K562 (cell line): Measurements from ENCODE around the gene GINS2. TPM values are rescaled to one million over a fixed set of nuclear protein-coding genes. Genes with fewer than 3 reads are reported as not detected.

ENCODE experiments used
- ATAC-seq: fragments of 200-7000 bp; cut with Tn5 transposase; 3 replicates; pipeline ENCODE4 v1.9.1; 2020; ENCODE audit warnings: moderate library complexity
- BruUV-seq: library from RNA; stranded (reverse); fragments of 400-500 nt; replicated peaks from 2 replicates; lab custom pipeline; 2021; lab: Mats Ljungman, UMichigan
- CTCF ChIA-PET: fragments of 300-600 bp; formaldehyde crosslinking; extraction: SDS; loops from one replicate; lab custom pipeline; 2021; ENCODE audit warnings: low intra/inter-chr PET ratio; lab: Yijun Ruan, JAX
- POLR2A ChIA-PET: fragments of 300-600, 350-650 bp; sonication (Branson Sonifier 250); formaldehyde crosslinking; extraction: SDS; loops from one replicate; lab custom pipeline; 2021; ENCODE audit warnings: antibody characterized with exemption, inconsistent platforms; lab: Yijun Ruan, JAX
- DNase-seq, 4 experiments: peaks; one replicate each; pipeline versions ENCODE4 v3.0.0 to v3.0.0-alpha.2; 2011 to 2018; ENCODE audit warnings: low spot score in 3 of 4, mixed read lengths in 3 of 4; ENCODE audit errors: extremely low read depth in 1 of 4
- FAIRE-seq: peaks from 2 replicates; lab custom pipeline; 2011; peaks lifted over from hg19 to GRCh38; lab: Jason Lieb, UNC
- H2AFZ ChIP-seq: 2 replicates; pipeline ENCODE4 v1.6.0; 2011; ENCODE audit warnings: low read depth, low read length, control low read depth, inconsistent platforms
- H3K27ac ChIP-seq: fragments of 200-600 bp; 3 replicates; pipeline ENCODE4 v1.8.0; 2011; ENCODE audit warnings: low read depth, mild to moderate bottlenecking, control low read depth, inconsistent platforms, low read length, moderate library complexity, mixed read lengths; ENCODE audit errors: extremely low read depth
- H3K27me3 ChIP-seq, 2 experiments: fragments of 300-600 bp in 1 of 2; 2 replicates in 1 of 2; 3 replicates in 1 of 2; pipeline versions ENCODE4 v1.6.0 to v1.8.0; 2011; ENCODE audit warnings: inconsistent platforms in 2 of 2, low read length in 2 of 2, mild to moderate bottlenecking in 1 of 2, mixed read lengths in 1 of 2, moderate library complexity in 1 of 2; ENCODE audit not compliant: control insufficient read depth in 2 of 2, insufficient read depth in 2 of 2
- H3K36me3 ChIP-seq: fragments of 300-600 bp; 3 replicates; pipeline ENCODE4 v1.8.0; 2011; ENCODE audit warnings: mild to moderate bottlenecking, low read length, inconsistent platforms; ENCODE audit not compliant: control insufficient read depth, insufficient read depth
- H3K4me1 ChIP-seq, 2 experiments: fragments of 200-600 bp in 1 of 2; replicated peaks in 1 of 2; 2 replicates in 1 of 2; 3 replicates in 1 of 2; pipeline versions ENCODE4 v1.5.1 to v1.8.0; 2011; ENCODE audit warnings: inconsistent platforms in 2 of 2, low read length in 2 of 2, mild to moderate bottlenecking in 1 of 2, mixed read lengths in 1 of 2, moderate library complexity in 1 of 2; ENCODE audit not compliant: control insufficient read depth in 2 of 2, insufficient read depth in 2 of 2
- H3K4me2 ChIP-seq: 2 replicates; pipeline ENCODE4 v1.6.1; 2011; ENCODE audit warnings: low read length, control low read depth, inconsistent platforms, mixed read lengths; ENCODE audit not compliant: insufficient read depth
- H3K4me3 ChIP-seq: fragments of 200-600 bp; sonication (generic), shearing (Covaris generic); 2 replicates; pipeline ENCODE4 v1.5.1; 2016; ENCODE audit warnings: control low read depth, inconsistent platforms
- H3K79me2 ChIP-seq: fragments of 200-600 bp; 3 replicates; pipeline ENCODE4 v1.8.0; 2011; ENCODE audit warnings: low read length, inconsistent platforms; ENCODE audit not compliant: control insufficient read depth, insufficient read depth
- H3K9ac ChIP-seq, 2 experiments: 2 replicates each; pipeline versions ENCODE4 v1.6.0 to v1.6.1; 2011; ENCODE audit warnings: low read depth in 2 of 2, low read length in 2 of 2, control low read depth in 1 of 2, inconsistent platforms in 1 of 2, mild to moderate bottlenecking in 1 of 2, mixed read lengths in 1 of 2; ENCODE audit not compliant: insufficient read depth in 1 of 2
- H3K9me1 ChIP-seq: one replicate; pipeline ENCODE4 v1.6.0; 2011; ENCODE audit warnings: inconsistent platforms, mild to moderate bottlenecking, low read length, moderate library complexity; ENCODE audit not compliant: control insufficient read depth, insufficient read depth
- H3K9me3 ChIP-seq: replicated peaks from 2 replicates; pipeline ENCODE4 v1.5.1; 2011; ENCODE audit warnings: low read depth, low read length, inconsistent platforms; ENCODE audit not compliant: control insufficient read depth, insufficient read depth
- H4K20me1 ChIP-seq: replicated peaks from 2 replicates; pipeline ENCODE4 v1.6.1; 2011; ENCODE audit warnings: low read length, inconsistent platforms, mixed read lengths; ENCODE audit not compliant: control insufficient read depth, insufficient read depth
- ARID3B ChIP-seq: fragments of 250-450 bp; sonication (Bioruptor Pico); IDR thresholded peaks from 2 replicates; pipeline ENCODE4 v1.4.0; 2020; ENCODE audit warnings: borderline replicate concordance
- CEBPG ChIP-seq, 3 experiments: fragments of 200-800 bp in 1 of 3; sonication (Bioruptor generic) in 1 of 3; sonication (generic) in 1 of 3; formaldehyde crosslinking in 1 of 3; IDR thresholded peaks in 2 of 3; conservative IDR thresholded peaks in 1 of 3; 2 replicates each; pipeline versions ENCODE4 v1.6.1 to v1.8.0; 2016 to 2022; ENCODE audit warnings: missing compliant biosample characterization in 2 of 3, missing genetic modification characterization in 2 of 3, mild to moderate bottlenecking in 1 of 3, missing genetic modification reagents in 1 of 3
- EZH2 ChIP-seq: IDR thresholded peaks from 2 replicates; pipeline ENCODE4 v1.6.1; 2012; ENCODE audit warnings: low read depth, mild to moderate bottlenecking, inconsistent platforms, low read length, borderline replicate concordance
- FOXA1 ChIP-seq: fragments of 450-650 bp; IDR thresholded peaks from 2 replicates; pipeline ENCODE4 v1.6.1; 2016; ENCODE audit warnings: mild to moderate bottlenecking, borderline replicate concordance
- NFIC ChIP-seq: fragments of 450-650 bp; IDR thresholded peaks from 2 replicates; pipeline ENCODE4 v1.6.1; 2017; ENCODE audit warnings: mild to moderate bottlenecking, inconsistent platforms
- NR2C1 ChIP-seq, 2 experiments: fragments of 450-650 bp; IDR thresholded peaks; 2 replicates each; pipeline ENCODE4 v1.6.1; 2017; ENCODE audit warnings: mild to moderate bottlenecking in 2 of 2, antibody characterized with exemption in 1 of 2, inconsistent platforms in 1 of 2, missing compliant biosample characterization in 1 of 2, missing genetic modification characterization in 1 of 2
- whole genome bisulfite sequencing: fragments of 100-300 bp; shearing (Covaris generic); methylation state at CpG from one replicate; pipeline ENCODE4 v1.1.6; 2016; ENCODE audit warnings: low coverage, mixed read lengths; ENCODE audit not compliant: insufficient coverage; ENCODE audit errors: missing lambda C conversion rate; 5-methylcytosine and 5-hydroxymethylcytosine counted together
- in situ Hi-C: fragments of 300-500 bp; cut with MboI; formaldehyde crosslinking; loops from 4 replicates; pipeline ENCODE4 v1.15.0; 2018; ENCODE audit warnings: inconsistent platforms, mixed read lengths
- intact Hi-C: fragments of 100-400 bp; cut with micrococcal nuclease; formaldehyde crosslinking; loops from 2 replicates; pipeline ENCODE4 v1.14.2; 2022
- polyA plus RNA-seq, 8 experiments: library from polyadenylated mRNA; depleted of rRNA in 4 of 8; stranded (reverse) in 5 of 8; unstranded in 3 of 8; fragments of >200 nt; fragmentation: Nextera tagmentation in 2 of 8; fragmentation: Illumina TruSeq in 1 of 8; extraction: Ambion mirVana in 2 of 8; extraction: Trizol in 1 of 8; gene quantifications; 2 replicates each; pipeline versions ENCODE4 v1.2.1 to v1.2.3, GENCODE V29; 2011 to 2014; ENCODE audit warnings: inconsistent platforms in 1 of 8, missing spikeins in 1 of 8
- total RNA-seq, 7 experiments: library from RNA; depleted of rRNA in 6 of 7; stranded (reverse); fragments of >200 nt in 6 of 7; fragmentation: Illumina TruSeq in 2 of 7; extraction: Trizol in 2 of 7; gene quantifications; 2 replicates each; pipeline versions ENCODE4 v1.2.1 to v1.2.3, GENCODE V29; 2011 to 2021; ENCODE audit warnings: low replicate concordance in 1 of 7

The GINS2 gene
- total and polyA plus RNA-seq, 9 of the 15 experiments (the other 6 are each of a cell fraction or from before 2014, with no cell fraction given): 40.4 to 76.2 (median 44.6) TPM

DNA sequence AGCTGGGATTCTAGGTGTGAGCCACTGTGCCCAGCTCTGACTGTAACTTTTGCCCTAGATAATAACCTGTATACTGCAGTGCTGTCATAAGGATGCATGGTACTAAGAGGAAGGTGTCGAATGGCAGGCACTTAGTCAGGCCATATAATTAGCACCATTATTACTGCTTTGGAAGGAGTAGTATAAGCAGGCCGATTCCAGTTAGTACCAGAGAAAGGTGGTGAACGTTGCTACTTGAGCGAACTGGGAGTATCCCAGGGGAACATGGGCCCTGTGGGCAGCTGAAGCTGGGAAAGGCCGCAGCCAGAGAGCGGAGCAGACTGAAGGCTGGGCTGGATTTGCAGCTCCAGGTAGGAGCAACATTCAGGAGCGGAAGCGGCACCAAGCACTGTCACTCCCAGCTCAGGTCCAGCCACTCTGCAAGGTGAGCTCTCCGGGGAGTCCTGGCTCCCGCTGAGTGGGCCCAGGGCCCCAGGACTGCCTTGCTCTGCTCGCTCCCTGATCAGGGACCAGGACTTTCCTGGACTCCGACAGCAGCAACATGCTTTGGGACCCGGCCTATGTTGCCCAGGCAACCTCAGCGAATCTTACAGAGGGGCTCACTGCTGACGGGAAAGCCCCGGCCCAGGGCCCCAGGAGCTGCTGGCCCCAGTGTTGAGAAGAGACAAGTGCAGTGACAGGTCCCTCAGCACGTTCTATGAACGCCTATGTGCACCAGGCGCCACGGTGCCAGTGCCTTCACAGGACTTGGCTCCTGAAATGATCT, 33.6 kb upstream of the GINS2 start:
- POLR2A ChIA-PET: interaction anchor here (0.6 to 1.0 kb wide), 5 partner anchors 36 to 156 kb away, joined by 3 to 5 read pairs (median 3); no protein-coding TSS in a partner anchor
- H3K9me1 ChIP-seq: no peaks in the 10 kb centered on the region
- in situ Hi-C loops: no loop called here

More for the DNA sequence above, 33.6 kb upstream of the GINS2 start:
- intact Hi-C loops: no loop called here
- Histone ChIP-seq H2AFZ (no peak overlapping the region), H4K20me1 (peaks cover 26% of the 10 kb centered on the region; the same call in 1 of the 2 replicates), H3K36me3 (no peaks in the 10 kb centered on the region), H3K79me2 (no peaks in the 10 kb centered on the region), H3K4me2 (no peak overlapping the region), H3K27me3 (peaks cover 49 to 78% of the 10 kb centered on the region in 2 experiments; a peak in 4 of 5 replicates), H3K4me1 (peaks cover 3 to 17% of the 10 kb centered on the region in 2 experiments; a peak in 4 of 5 replicates), H3K9me3 (no peaks in the 10 kb centered on the region), H3K9ac (0 out of 4 replicates have a peak overlapping the region, but pooled peaks of 1 of the 2 experiments have one; percentile 29), H3K27ac (no peak overlapping the region), H3K4me3 (no peak overlapping the region)
- no peak for ATAC-seq
- no peak for DNase-seq
- no peak for FAIRE-seq
- TF ChIP-seq ARID3B: no peak
- no peak for TF ChIP-seq NFIC
- no peak for TF ChIP-seq NR2C1 (IDR thresholded peaks at IDR 0.05)
- no peak for TF ChIP-seq NR2C1 (tag; IDR thresholded peaks at IDR 0.05)
- peak; percentile 58; the same call in 1 of the 2 replicates for TF ChIP-seq EZH2
- no peak for TF ChIP-seq FOXA1
- no peak for TF ChIP-seq CEBPG (CRISPR knock-in tag; IDR thresholded peaks at IDR 0.05)
- TF ChIP-seq CEBPG (tag; conservative IDR thresholded peaks at IDR 0.05 in 1 of 2, IDR thresholded peaks at IDR 0.05 in 1 of 2): no peak
- no TSS peak for BruUV-seq
- CTCF ChIA-PET: interaction anchor here (0.9 kb wide), 1 partner anchor 476 kb away, joined by 7 read pairs; no protein-coding TSS in a partner anchor
- 15% methylated on average over 20 of the region's 20 CpGs for WGBS
